Endodermal cell (in vitro differentiated cells): Measurements from ENCODE around the gene ARHGEF12. TPM values are rescaled to one million over a fixed set of nuclear protein-coding genes. Genes with fewer than 3 reads are reported as not detected.
A peak's percentile ranks its signal among the peaks of the same experiment; 100 is the strongest.

Source experiments
- DNase-seq: peaks from one replicate; pipeline ENCODE4 v3.0.0-alpha.2; 2017
- H3K27ac ChIP-seq: 2 replicates; pipeline ENCODE4 v1.5.1; 2013; ENCODE audit warnings: mild to moderate bottlenecking, low read depth, low read length, moderate library complexity
- H3K27me3 ChIP-seq: 2 replicates; pipeline ENCODE4 v1.6.1; 2013; ENCODE audit warnings: mild to moderate bottlenecking, low read length, moderate library complexity; ENCODE audit not compliant: insufficient read depth, control insufficient read depth, poor library complexity, severe bottlenecking
- H3K36me3 ChIP-seq: 2 replicates; pipeline ENCODE4 v1.7.0; 2013; ENCODE audit warnings: mild to moderate bottlenecking, low read length, moderate library complexity; ENCODE audit not compliant: control insufficient read depth, insufficient read depth
- H3K4me1 ChIP-seq: one replicate; pipeline ENCODE4 v1.7.0; 2013; ENCODE audit warnings: low read length; ENCODE audit not compliant: control insufficient read depth, insufficient read depth
- H3K4me3 ChIP-seq: 2 replicates; pipeline ENCODE4 v1.5.1; 2013; ENCODE audit warnings: mild to moderate bottlenecking, low read length, moderate library complexity
- H3K9ac ChIP-seq: 2 replicates; pipeline ENCODE4 v1.6.1; 2013; ENCODE audit warnings: mild to moderate bottlenecking, low read length, moderate library complexity; ENCODE audit not compliant: poor library complexity, severe bottlenecking; ENCODE audit errors: extremely low read depth
- H3K9me3 ChIP-seq: 2 replicates; pipeline ENCODE4 v1.6.1; 2013; ENCODE audit warnings: mild to moderate bottlenecking, low read length, moderate library complexity; ENCODE audit not compliant: control insufficient read depth
- H3K27ac Mint-ChIP-seq: 2 replicates; pipeline ENCODE4 v1.8.0; 2020; ENCODE audit warnings: mixed read lengths
- H3K27me3 Mint-ChIP-seq: 2 replicates; pipeline ENCODE4 v1.8.0; 2021; ENCODE audit warnings: mild to moderate bottlenecking, mixed read lengths; ENCODE audit not compliant: insufficient read depth
- H3K36me3 Mint-ChIP-seq: 2 replicates; pipeline ENCODE4 v1.8.0; 2020; ENCODE audit warnings: low read depth, mixed read lengths
- H3K4me1 Mint-ChIP-seq: 2 replicates; pipeline ENCODE4 v1.8.0; 2020; ENCODE audit warnings: mixed read lengths
- H3K4me3 Mint-ChIP-seq: 2 replicates; pipeline ENCODE4 v1.8.0; 2020; ENCODE audit warnings: mild to moderate bottlenecking, moderate library complexity, mixed read lengths
- H3K9me3 Mint-ChIP-seq: 2 replicates; pipeline ENCODE4 v1.8.0; 2020; ENCODE audit warnings: mild to moderate bottlenecking, mixed read lengths
- CTCF ChIP-seq: fragments of 200-600 bp; sonication (generic); conservative IDR thresholded peaks from 2 replicates; pipeline ENCODE4 v1.5.0; 2021; ENCODE audit warnings: antibody characterized with exemption, mild to moderate bottlenecking
- WGBS, 2 experiments: methylation state at CpG; one replicate each; pipeline versions ENCODE4 v1.1.5 to v1.1.7; 2013; ENCODE audit warnings: missing lambda C conversion rate in 2 of 2, mixed read lengths in 1 of 2; ENCODE audit not compliant: insufficient coverage in 1 of 2, insufficient read length in 1 of 2; 5-methylcytosine and 5-hydroxymethylcytosine counted together
- total RNA-seq, 2 donors: library from RNA; stranded (reverse); fragmentation: NEBNext Ultra II Directional in 1 of 2; extraction: Animal tissue kit (Norgen Biotek cat#: 25700) in 1 of 2; gene quantifications; 2 replicates in 1 of 2; 3 replicates in 1 of 2; pipeline ENCODE4 v1.2.1, GENCODE V29; 2021

The ARHGEF12 gene
- total RNA-seq, 2 donors from 2014 or later, result 35.3 to 38.7 TPM

GRCh38 chr11:120398132-120398531, 61.9 kb downstream of the ARHGEF12 start:
- H3K4me3 Mint-ChIP-seq, result no peak overlapping the region
- H3K27ac Mint-ChIP-seq, result no peak overlapping the region
- DNase-seq, result no peak
- no peak overlapping the region for H3K9ac ChIP-seq
- 70 to 79% methylated on average over 1 to 2 of the region's 2 CpGs for WGBS, 2 experiments
- H3K9me3 ChIP-seq, result peaks cover 22% of the 10 kb centered on the region
- no peaks in the 10 kb centered on the region for H3K27me3 ChIP-seq
- H3K27me3 Mint-ChIP-seq, result no peaks in the 10 kb centered on the region
- H3K9me3 Mint-ChIP-seq, result peaks cover 25% of the 10 kb centered on the region
- H3K36me3 ChIP-seq, result no peaks in the 10 kb centered on the region
- no peak for TF ChIP-seq CTCF
- peaks cover 20% of the 10 kb centered on the region for H3K4me1 Mint-ChIP-seq
- peaks cover 10% of the 10 kb centered on the region for H3K36me3 Mint-ChIP-seq
- peaks cover 5% of the 10 kb centered on the region for H3K4me1 ChIP-seq
- H3K4me3 ChIP-seq, result no peak overlapping the region
- no peak overlapping the region for H3K27ac ChIP-seq

DNA sequence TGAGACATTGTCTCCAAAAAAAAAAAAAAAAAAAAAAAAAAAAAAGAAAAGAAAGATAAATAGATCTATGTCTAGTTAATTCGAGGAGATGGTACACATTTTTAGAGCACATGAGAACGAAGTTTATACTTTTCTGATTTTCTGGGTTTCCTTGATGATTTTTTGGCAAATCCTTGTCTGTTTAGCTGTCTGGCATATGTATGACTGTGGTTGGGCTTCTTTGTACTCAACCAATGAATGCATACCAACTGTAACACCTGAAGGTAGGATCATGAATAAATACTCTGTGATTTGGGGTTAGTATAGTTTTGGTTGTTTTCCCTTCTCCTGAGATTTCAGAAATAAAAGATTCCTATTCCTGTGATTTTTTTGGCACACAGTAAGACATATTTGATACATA, 63.1 kb downstream of the ARHGEF12 start:
- no peak overlapping the region for H3K9ac ChIP-seq
- H3K4me1 ChIP-seq, result peaks cover 5% of the 10 kb centered on the region
- H3K9me3 ChIP-seq, result peaks cover 15% of the 10 kb centered on the region
- H3K27me3 ChIP-seq, result no peaks in the 10 kb centered on the region
- no peak overlapping the region for H3K4me3 ChIP-seq
- 84 to 100% methylated on average over 2 of the region's 2 CpGs for WGBS, 2 experiments
- DNase-seq, result no peak
- H3K36me3 Mint-ChIP-seq, result peaks cover 9% of the 10 kb centered on the region
- H3K4me3 Mint-ChIP-seq, result no peak overlapping the region
- TF ChIP-seq CTCF, result no peak
- peak overlapping the region; percentile 24 for H3K27ac Mint-ChIP-seq
- H3K36me3 ChIP-seq, result no peaks in the 10 kb centered on the region
- H3K27me3 Mint-ChIP-seq, result no peaks in the 10 kb centered on the region
- H3K27ac ChIP-seq, result no peak overlapping the region
- peaks cover 25% of the 10 kb centered on the region for H3K4me1 Mint-ChIP-seq
- peaks cover 15% of the 10 kb centered on the region for H3K9me3 Mint-ChIP-seq

GRCh38 chr11:120400564-120401364, 64.6 kb downstream of the ARHGEF12 start:
- peaks cover 5% of the 10 kb centered on the region for H3K4me1 ChIP-seq
- H3K9ac ChIP-seq, result no peak overlapping the region
- no peak overlapping the region for H3K27ac Mint-ChIP-seq

More at GRCh38 chr11:120400564-120401364, 64.6 kb downstream of the ARHGEF12 start:
- Histone ChIP-seq H3K27ac (peak overlapping the region; percentile 18), H3K4me3 (no peak overlapping the region), H3K27me3 (no peaks in the 10 kb centered on the region), H3K9me3 (peaks cover 2% of the 10 kb centered on the region), H3K36me3 (no peaks in the 10 kb centered on the region)
- H3K27me3 Mint-ChIP-seq, result no peaks in the 10 kb centered on the region
- no peak for TF ChIP-seq CTCF
- H3K36me3 Mint-ChIP-seq, result peaks cover 2% of the 10 kb centered on the region
- WGBS, 2 experiments, result 82 to 91% methylated on average over 3 to 7 of the region's 7 CpGs
- DNase-seq, result no peak
- peaks cover 4% of the 10 kb centered on the region for H3K9me3 Mint-ChIP-seq
- no peak overlapping the region for H3K4me3 Mint-ChIP-seq
- H3K4me1 Mint-ChIP-seq, result peaks cover 31% of the 10 kb centered on the region
